Kidney epithelial cell (primary cell): Measurements from ENCODE around the gene RRM2. TPM values are rescaled to one million over a fixed set of nuclear protein-coding genes. Genes with fewer than 3 reads are reported as not detected.

ENCODE experiments used
- DNase-seq: peaks from one replicate; pipeline ENCODE4 v3.0.0-alpha.2; 2010; ENCODE audit warnings: low read depth
- H3K27me3 ChIP-seq: 2 replicates; pipeline ENCODE4 v1.6.0; 2011; ENCODE audit warnings: low read length; ENCODE audit not compliant: control insufficient read depth, insufficient read depth
- H3K36me3 ChIP-seq: 2 replicates; pipeline ENCODE4 v1.5.1; 2011; ENCODE audit warnings: low read length; ENCODE audit not compliant: control insufficient read depth, insufficient read depth
- H3K4me3 ChIP-seq: 2 replicates; pipeline ENCODE4 v1.5.1; 2011; ENCODE audit warnings: low read depth, mild to moderate bottlenecking, control low read depth, low read length
- total RNA-seq: library from RNA; depleted of rRNA; stranded (reverse); fragments of >200 nt; gene quantifications from 2 replicates; pipeline ENCODE4 v1.2.3, GENCODE V29; 2015
- TF ChIP-seq, protein P1 (sequence below): IDR thresholded peaks from 2 replicates; pipeline ENCODE4 v1.5.1; 2011; ENCODE audit warnings: mild to moderate bottlenecking, moderate library complexity, low read length, control low read depth, inconsistent platforms; ENCODE audit not compliant: insufficient read depth, poor library complexity, severe bottlenecking

The RRM2 gene
- total RNA-seq, 1 donor from 2014 or later = 8.7 TPM

DNA sequence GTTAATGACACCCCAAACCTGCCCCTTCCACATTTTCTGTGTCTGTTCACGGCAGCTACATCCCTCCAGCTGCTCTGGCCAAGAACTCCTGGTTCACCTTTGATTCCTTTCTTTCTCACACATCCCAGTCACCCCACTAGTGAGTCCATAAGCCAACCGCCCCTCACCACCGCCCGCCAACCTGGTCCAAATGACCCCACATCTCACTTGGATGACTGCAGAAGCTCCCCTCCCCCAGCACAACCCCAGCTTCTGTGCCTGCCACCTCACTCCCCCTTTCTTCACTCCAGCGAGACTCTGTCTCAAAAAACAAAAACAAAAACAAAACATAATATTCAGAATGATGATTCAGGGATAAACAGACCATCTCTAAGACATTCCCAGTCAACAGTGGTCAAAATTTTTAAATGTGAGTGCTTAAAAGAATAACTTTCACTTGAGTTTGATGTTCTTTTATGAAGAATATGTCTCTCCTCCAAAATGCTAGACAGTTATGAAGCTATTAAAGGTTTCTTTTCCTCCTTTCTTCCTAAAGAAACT is 45.5 kb upstream of the RRM2 start:
- Histone ChIP-seq H3K4me3 (no peak overlapping the region), H3K27me3 (peaks cover 11% of the 10 kb centered on the region), H3K36me3 (no peaks in the 10 kb centered on the region)
- TF ChIP-seq, protein P1, sequence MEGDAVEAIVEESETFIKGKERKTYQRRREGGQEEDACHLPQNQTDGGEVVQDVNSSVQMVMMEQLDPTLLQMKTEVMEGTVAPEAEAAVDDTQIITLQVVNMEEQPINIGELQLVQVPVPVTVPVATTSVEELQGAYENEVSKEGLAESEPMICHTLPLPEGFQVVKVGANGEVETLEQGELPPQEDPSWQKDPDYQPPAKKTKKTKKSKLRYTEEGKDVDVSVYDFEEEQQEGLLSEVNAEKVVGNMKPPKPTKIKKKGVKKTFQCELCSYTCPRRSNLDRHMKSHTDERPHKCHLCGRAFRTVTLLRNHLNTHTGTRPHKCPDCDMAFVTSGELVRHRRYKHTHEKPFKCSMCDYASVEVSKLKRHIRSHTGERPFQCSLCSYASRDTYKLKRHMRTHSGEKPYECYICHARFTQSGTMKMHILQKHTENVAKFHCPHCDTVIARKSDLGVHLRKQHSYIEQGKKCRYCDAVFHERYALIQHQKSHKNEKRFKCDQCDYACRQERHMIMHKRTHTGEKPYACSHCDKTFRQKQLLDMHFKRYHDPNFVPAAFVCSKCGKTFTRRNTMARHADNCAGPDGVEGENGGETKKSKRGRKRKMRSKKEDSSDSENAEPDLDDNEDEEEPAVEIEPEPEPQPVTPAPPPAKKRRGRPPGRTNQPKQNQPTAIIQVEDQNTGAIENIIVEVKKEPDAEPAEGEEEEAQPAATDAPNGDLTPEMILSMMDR = no peak
- DNase-seq = no peak

DNA sequence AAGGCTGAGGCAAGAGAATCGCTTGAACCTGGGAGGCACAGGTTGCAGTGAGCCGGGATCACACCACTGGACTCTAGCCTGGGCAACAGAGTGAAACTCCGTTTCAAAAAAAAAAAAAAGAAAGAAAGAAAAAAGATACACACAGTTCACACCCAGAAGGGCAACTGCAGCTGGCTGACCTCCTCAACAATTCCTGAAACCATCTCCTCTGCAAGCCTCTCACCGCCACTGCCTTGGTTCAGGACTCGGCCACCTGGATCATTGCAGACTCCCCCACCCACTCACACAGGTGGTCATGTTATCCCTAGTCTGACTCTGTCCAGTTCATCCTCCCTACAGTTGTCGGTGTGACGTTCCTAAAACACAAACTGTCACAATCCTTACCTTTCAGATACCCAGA is 44.5 kb upstream of the RRM2 start:
- H3K27me3 ChIP-seq = peaks cover 11% of the 10 kb centered on the region
- peak overlapping the region; percentile 56 for H3K4me3 ChIP-seq
- H3K36me3 ChIP-seq = no peaks in the 10 kb centered on the region
- DNase-seq = no peak
- TF ChIP-seq, protein P1 = no peak

DNA sequence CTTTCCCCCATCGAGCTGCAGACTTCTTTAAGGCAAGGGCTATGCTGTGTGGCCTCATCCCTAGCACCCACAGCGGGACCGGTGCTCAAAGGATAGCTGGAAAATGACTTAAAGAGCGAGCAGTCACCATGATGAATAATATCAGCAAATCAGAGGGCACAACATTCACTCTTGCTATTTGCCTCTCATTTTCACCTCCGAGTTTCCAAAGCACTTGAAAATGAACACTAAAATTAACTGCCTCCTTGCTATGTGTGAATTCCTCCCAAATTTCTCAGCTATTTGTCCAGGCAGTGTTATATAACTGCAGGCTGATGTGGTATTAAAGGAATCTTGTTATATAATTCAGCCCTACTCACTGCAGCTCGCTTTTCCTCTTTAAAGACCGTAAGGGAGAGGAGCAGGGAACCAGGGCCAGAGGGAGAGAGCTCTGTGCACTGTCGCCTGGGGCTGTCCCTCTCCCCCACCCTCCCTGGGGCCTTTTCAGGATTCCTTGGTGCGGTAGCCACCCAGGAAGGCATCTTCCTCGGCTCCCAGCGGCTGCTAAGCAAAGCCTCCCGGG is 43.8 kb upstream of the RRM2 start:
- DNase-seq = no peak
- TF ChIP-seq, protein P1 = no peak
- H3K27me3 ChIP-seq = peaks cover 8% of the 10 kb centered on the region
- peak overlapping the region; percentile 56 for H3K4me3 ChIP-seq
- no peaks in the 10 kb centered on the region for H3K36me3 ChIP-seq

DNA sequence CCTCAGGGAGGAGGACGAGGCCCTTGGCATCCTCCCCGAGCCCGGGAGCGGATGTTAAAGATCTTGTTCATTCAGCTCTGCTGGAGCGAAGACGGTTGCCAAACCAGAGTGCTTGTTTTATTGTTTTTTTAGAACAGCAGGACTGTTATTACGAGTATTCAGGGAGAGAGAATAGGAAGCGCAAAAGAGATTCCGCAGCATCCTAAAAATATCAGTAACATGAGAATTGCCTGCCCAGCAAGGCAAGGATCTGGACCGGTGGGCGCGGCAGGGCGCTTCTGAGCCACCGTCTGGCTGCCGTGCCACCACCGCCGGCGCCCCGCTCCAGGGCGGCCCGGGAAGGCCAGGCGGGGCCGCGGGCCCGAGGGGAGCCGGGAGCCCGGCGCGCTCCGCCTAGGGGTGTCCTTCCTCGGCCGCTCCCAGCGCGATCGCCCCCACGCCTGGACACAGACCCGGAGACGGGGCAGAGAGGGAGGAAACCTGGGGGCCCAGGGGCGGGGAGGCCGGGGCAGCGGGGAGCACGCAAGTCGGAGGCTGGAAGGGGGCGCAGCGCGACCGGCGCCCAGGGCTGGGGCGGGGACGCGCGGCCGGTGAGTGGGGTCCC is 43.2 kb upstream of the RRM2 start:
- Histone ChIP-seq H3K27me3 (peaks cover 8% of the 10 kb centered on the region), H3K4me3 (peak overlapping the region; percentile 56), H3K36me3 (no peaks in the 10 kb centered on the region)
- TF ChIP-seq, protein P1 = no peak
- DNase-seq = no peak

DNA sequence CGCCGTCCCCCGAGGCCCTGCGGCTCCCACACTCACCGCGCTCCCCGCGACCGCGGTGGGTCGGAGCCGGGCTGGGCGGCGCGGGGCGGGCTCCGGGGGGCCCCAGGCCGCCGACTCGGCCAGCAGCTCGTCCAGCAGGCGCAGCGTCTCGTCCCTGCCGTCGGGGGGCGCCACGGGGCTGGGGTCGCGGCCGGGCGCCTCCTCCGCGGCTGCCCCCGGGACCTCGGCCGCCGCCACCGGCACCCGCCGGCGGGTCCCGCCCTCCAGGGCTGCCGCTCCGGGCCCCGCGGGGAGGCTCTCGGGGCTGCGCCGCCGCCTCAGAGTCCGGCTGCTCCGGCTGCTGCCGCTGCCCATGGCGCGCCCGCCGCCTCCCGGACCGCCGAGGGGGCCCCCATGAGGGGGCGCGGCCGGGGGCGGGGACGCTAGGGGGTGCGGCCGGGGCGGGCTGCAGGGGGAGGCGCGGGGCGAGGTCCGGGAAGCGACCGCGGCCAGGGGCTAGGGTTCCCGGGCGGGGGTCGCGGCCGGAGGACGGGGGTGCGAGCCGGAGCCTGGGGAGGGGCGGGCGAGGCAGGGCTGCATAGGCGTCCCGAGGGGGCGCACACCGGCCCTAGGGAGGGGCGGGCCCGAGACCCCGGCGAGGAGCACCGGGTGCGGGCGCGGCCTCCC is 42.5 kb upstream of the RRM2 start, which contains the start of gene CYS1:
Gene CYS1, minus strand, starts transcription at position 542 of the 666 bp plus-strand sequence. Its CDS starts 188 bp downstream, at position 354.
- Histone ChIP-seq H3K27me3 (peaks cover 8% of the 10 kb centered on the region), H3K36me3 (no peaks in the 10 kb centered on the region), H3K4me3 (peak within 1 kb of the TSS; percentile 56)
- no peak for DNase-seq
- TF ChIP-seq, protein P1 = no peak
